ENCODE data around the gene OSBP2.

GRCh38 chr22:30876915-30877553 is 182.4 kb downstream of the OSBP2 start:
- no peak for TF ChIP-seq CTCF (IDR thresholded peaks at IDR 0.05)
- TF ChIP-seq ZFX (IDR thresholded peaks at IDR 0.05; ENCODE audit: borderline replicate concordance), result no peak

Data from 22Rv1 (cell line).